Kidney (tissue), 14 donors: ENCODE data around the gene AKAP9. TPM values are rescaled to one million over a fixed set of nuclear protein-coding genes. Genes with fewer than 3 reads are reported as not detected.

Experiments
- DNase-seq, 5 donors: peaks; one replicate each; pipeline ENCODE4 v3.0.0-alpha.2; 2013 to 2020
- FAIRE-seq: peaks from 2 replicates; lab custom pipeline; 2012; peaks lifted over from hg19 to GRCh38; lab: Jason Lieb, UNC
- H3K27ac ChIP-seq, 2 donors: one replicate each; pipeline ENCODE4 v1.7.0; 2013; ENCODE audit warnings: low read depth in 2 of 2, low read length in 2 of 2, inconsistent platforms in 1 of 2
- H3K27me3 ChIP-seq: one replicate; pipeline ENCODE4 v1.7.1; 2013; ENCODE audit warnings: low read length, inconsistent platforms; ENCODE audit not compliant: control insufficient read depth, insufficient read depth
- H3K36me3 ChIP-seq, 3 donors: one replicate each; pipeline versions ENCODE4 v1.7.0 to v1.7.1; 2013; ENCODE audit warnings: low read length in 3 of 3, control low read depth in 1 of 3, inconsistent platforms in 1 of 3; ENCODE audit not compliant: insufficient read depth in 3 of 3, control insufficient read depth in 2 of 3
- H3K4me1 ChIP-seq, 3 donors: one replicate each; pipeline versions ENCODE4 v1.7.0 to v1.7.1; 2013; ENCODE audit warnings: low read length in 3 of 3, inconsistent platforms in 1 of 3, low read depth in 1 of 3; ENCODE audit not compliant: control insufficient read depth in 2 of 3, insufficient read depth in 2 of 3
- H3K4me3 ChIP-seq, 3 donors: one replicate each; pipeline versions ENCODE4 v1.7.0 to v1.8.1; 2013; ENCODE audit warnings: low read length in 3 of 3, control low read depth in 1 of 3, inconsistent platforms in 1 of 3
- H3K9ac ChIP-seq, 3 donors: one replicate each; pipeline versions ENCODE4 v1.7.0 to v1.7.1; 2013; ENCODE audit warnings: low read length in 3 of 3, control low read depth in 1 of 3, inconsistent platforms in 1 of 3
- H3K9me3 ChIP-seq, 3 donors: one replicate each; pipeline versions ENCODE4 v1.7.0 to v1.7.1; 2013; ENCODE audit warnings: low read length in 3 of 3, control low read depth in 1 of 3, inconsistent platforms in 1 of 3; ENCODE audit not compliant: control insufficient read depth in 2 of 3, insufficient read depth in 1 of 3
- CTCF ChIP-seq: IDR thresholded peaks from 3 replicates; pipeline ENCODE4 v1.5.1; 2012; ENCODE audit warnings: mild to moderate bottlenecking, moderate library complexity, borderline replicate concordance; ENCODE audit not compliant: insufficient read depth; ENCODE audit errors: extremely low read depth
- intact Hi-C: fragments of 100-400 bp; cut with DNase I; formaldehyde crosslinking; loops from one replicate; pipeline ENCODE4 v1.11.1; 2022
- polyA plus RNA-seq: library from polyadenylated mRNA; stranded (reverse); fragments of 350-450 nt; fragmentation: Illumina TruSeq; extraction: RNeasy Lipid Tissue Mini Kit (QIAGEN cat#74804); gene quantifications from one replicate; pipeline ENCODE4 v1.2.3, GENCODE V29; 2014; ENCODE audit warnings: low read depth, low replicate concordance; ENCODE audit not compliant: insufficient read depth
- total RNA-seq: library from RNA; stranded (reverse); fragmentation: NEBNext Ultra II Directional; extraction: Animal tissue kit (Norgen Biotek cat#: 25700); gene quantifications from one replicate; pipeline ENCODE4 v1.2.1, GENCODE V29; 2021
- donor health status: control.
- donor health status: control.
- donor health status: control.
- donor health status: control.
- donor health status: control.
- donor health status: DM: yes; HTN: yes; CAD: no.
- donor health status: Normal renal cell carcinoma (clear cell type).

AKAP9 gene
- total and polyA plus RNA-seq, 2 donors from 2014 or later = 18.5 to 66.8 TPM

- Histone ChIP-seq H3K27ac (no peak overlapping the region), H3K9ac (no peak overlapping the region), H3K9me3 (no peaks in the 10 kb centered on the region), H3K36me3 (no peaks in the 10 kb centered on the region), H3K4me3 (no peak overlapping the region), H3K4me1 (no peaks in the 10 kb centered on the region), H3K27me3 (no peaks in the 10 kb centered on the region)
- DNase-seq = peak in 2 of 5 donors; percentile 1 to 2
- intact Hi-C loops = no loop called here
- no peak for TF ChIP-seq CTCF
- no peak for FAIRE-seq
Measured at GRCh38 chr7:91894781-91895480, 45.7 kb upstream of the AKAP9 start.

- H3K9ac ChIP-seq = no peak overlapping the region
- no peaks in the 10 kb centered on the region for H3K27me3 ChIP-seq
- no peaks in the 10 kb centered on the region for H3K36me3 ChIP-seq
- intact Hi-C loops = no loop called here
- H3K4me1 ChIP-seq = no peaks in the 10 kb centered on the region
- H3K27ac ChIP-seq = no peak overlapping the region
- H3K9me3 ChIP-seq = no peaks in the 10 kb centered on the region
- TF ChIP-seq CTCF = no peak
- H3K4me3 ChIP-seq = no peak overlapping the region
- DNase-seq (no peak), FAIRE-seq (no peak)
Measured at GRCh38 chr7:91898240-91898992, 42.2 kb upstream of the AKAP9 start.

- FAIRE-seq = no peak
- no peak for DNase-seq
- TF ChIP-seq CTCF = no peak
- Histone ChIP-seq H3K27me3 (no peaks in the 10 kb centered on the region), H3K4me1 (no peaks in the 10 kb centered on the region), H3K27ac (no peak overlapping the region), H3K9me3 (no peaks in the 10 kb centered on the region), H3K9ac (no peak overlapping the region), H3K4me3 (no peak overlapping the region), H3K36me3 (no peaks in the 10 kb centered on the region)
- intact Hi-C loops = no loop called here
Measured at GRCh38 chr7:91899563-91899962, 41.1 kb upstream of the AKAP9 start.
